B cell (primary cell): ENCODE measurements around the gene LRRTM3. TPM values are rescaled to one million over a fixed set of nuclear protein-coding genes. Genes with fewer than 3 reads are reported as not detected.

Source experiments
- ATAC-seq: fragments of 200-7000 bp; cut with Tn5 transposase; one replicate; pipeline ENCODE4 v1.10.0; 2021; ENCODE audit warnings: low read depth, mild to moderate bottlenecking, moderate number of reproducible peaks, moderate library complexity
- CTCF ChIA-PET: fragments of 350-600 bp; sonication (Branson Sonifier 250); formaldehyde crosslinking; loops from one replicate; lab custom pipeline; 2021; ENCODE audit warnings: antibody characterized with exemption, inconsistent platforms; lab: Charles Lee
- POLR2A ChIA-PET: fragments of 350-600 bp; sonication (Branson Sonifier 250); formaldehyde crosslinking; loops from one replicate; lab custom pipeline; 2021; ENCODE audit warnings: antibody characterized with exemption; lab: Charles Lee
- DNase-seq: peaks from one replicate; pipeline ENCODE4 v3.0.0; 2013
- H2AFZ ChIP-seq: 2 replicates; pipeline ENCODE4 v1.6.1; 2012; ENCODE audit warnings: mild to moderate bottlenecking, low read depth, low read length; ENCODE audit not compliant: insufficient read depth, poor library complexity, severe bottlenecking
- H3K27ac ChIP-seq, 2 donors: 1 replicate in 1 of 2; 2 replicates in 1 of 2; pipeline ENCODE4 v1.5.1; 2012 to 2013; ENCODE audit warnings: low read length in 2 of 2, mild to moderate bottlenecking in 2 of 2, moderate library complexity in 1 of 2
- H3K27me3 ChIP-seq, 4 experiments: fragments of 200-600 bp in 1 of 4; sonication (generic) in 1 of 4; replicated peaks in 1 of 4; 1 replicate in 2 of 4; 2 replicates in 2 of 4; pipeline versions ENCODE4 v1.6.1 to v1.7.0; 2013 to 2016; ENCODE audit warnings: low read length in 3 of 4, mild to moderate bottlenecking in 2 of 4, mixed read lengths in 1 of 4, moderate library complexity in 1 of 4; ENCODE audit not compliant: insufficient read depth in 4 of 4, control insufficient read depth in 3 of 4; ENCODE audit errors: control extremely low read depth in 1 of 4
- H3K36me3 ChIP-seq, 2 experiments: replicated peaks in 1 of 2; 1 replicate in 1 of 2; 2 replicates in 1 of 2; pipeline versions ENCODE4 v1.6.1 to v1.7.1; 2013; ENCODE audit warnings: low read length in 1 of 2; ENCODE audit not compliant: insufficient read depth in 2 of 2, control insufficient read depth in 1 of 2; ENCODE audit errors: control extremely low read depth in 1 of 2, extremely low read depth in 1 of 2
- H3K4me1 ChIP-seq, 2 donors: fragments of 200-600 bp in 1 of 2; sonication (generic) in 1 of 2; 1 replicate in 1 of 2; 2 replicates in 1 of 2; pipeline versions ENCODE4 v1.5.1 to v1.6.1; 2013 to 2017; ENCODE audit warnings: low read length in 2 of 2; ENCODE audit not compliant: control insufficient read depth in 2 of 2, insufficient read depth in 2 of 2
- H3K4me2 ChIP-seq: replicated peaks from 2 replicates; pipeline ENCODE3; 2012; ENCODE audit warnings: mild to moderate bottlenecking, low read depth, low read length; ENCODE audit not compliant: poor library complexity, severe bottlenecking
- H3K4me3 ChIP-seq, 5 experiments: fragments of 200-600 bp in 1 of 5; sonication (generic) in 1 of 5; 1 replicate in 3 of 5; 2 replicates in 2 of 5; pipeline versions ENCODE4 v1.5.1 to v1.7.0; 2011 to 2016; ENCODE audit warnings: low read length in 4 of 5, mild to moderate bottlenecking in 4 of 5, low read depth in 2 of 5, control low read depth in 1 of 5, moderate library complexity in 1 of 5; ENCODE audit not compliant: insufficient read depth in 1 of 5; ENCODE audit errors: control extremely low read depth in 1 of 5, extremely low read depth in 1 of 5
- H3K79me2 ChIP-seq: fragments of 200-600 bp; sonication (generic); one replicate; pipeline ENCODE4 v1.6.0; 2016; ENCODE audit warnings: low read length; ENCODE audit not compliant: control insufficient read depth, insufficient read depth
- H3K9ac ChIP-seq: fragments of 200-600 bp; sonication (generic); 2 replicates; pipeline ENCODE4 v1.6.1; 2017; ENCODE audit warnings: mild to moderate bottlenecking, low read length, moderate library complexity
- H3K9me3 ChIP-seq, 3 donors: one replicate each; pipeline versions ENCODE4 v1.6.1 to v1.7.1; 2013; ENCODE audit warnings: low read length in 2 of 3; ENCODE audit not compliant: control insufficient read depth in 2 of 3, insufficient read depth in 1 of 3; ENCODE audit errors: control extremely low read depth in 1 of 3
- H4K20me1 ChIP-seq: 2 replicates; pipeline ENCODE4 v1.6.0; 2012; ENCODE audit warnings: mild to moderate bottlenecking, low read length; ENCODE audit not compliant: insufficient read depth, control insufficient read depth, poor library complexity, severe bottlenecking
- H3K27ac Mint-ChIP-seq: one replicate; pipeline ENCODE4 v1.8.0; 2021; ENCODE audit warnings: mixed read lengths
- H3K27me3 Mint-ChIP-seq: one replicate; pipeline ENCODE4 v1.8.0; 2021; ENCODE audit warnings: mixed read lengths
- H3K4me1 Mint-ChIP-seq: one replicate; pipeline ENCODE4 v1.8.0; 2021; ENCODE audit warnings: mixed read lengths
- H3K4me3 Mint-ChIP-seq: one replicate; pipeline ENCODE4 v1.8.0; 2021; ENCODE audit warnings: mixed read lengths
- H3K9me3 Mint-ChIP-seq: one replicate; pipeline ENCODE4 v1.8.0; 2022; ENCODE audit warnings: mixed read lengths; ENCODE audit not compliant: insufficient read depth
- CTCF ChIP-seq: fragments of 200-600 bp; IDR thresholded peaks from one replicate; pipeline ENCODE4 v1.8.0; 2022; ENCODE audit warnings: antibody characterized with exemption, mild to moderate bottlenecking
- EZH2 ChIP-seq: IDR thresholded peaks from 2 replicates; pipeline ENCODE4 v1.6.1; 2012; ENCODE audit warnings: borderline replicate concordance, low read depth, mild to moderate bottlenecking, moderate library complexity, low read length; ENCODE audit not compliant: insufficient read depth, poor library complexity, severe bottlenecking
- WGBS: methylation state at CpG from one replicate; pipeline ENCODE4 v1.1.5; 2013; ENCODE audit warnings: missing lambda C conversion rate; ENCODE audit not compliant: insufficient coverage; 5-methylcytosine and 5-hydroxymethylcytosine counted together
- intact Hi-C: fragments of 100-400 bp; cut with micrococcal nuclease; formaldehyde crosslinking; loops from one replicate; pipeline ENCODE4 v1.10.0; 2022
- polyA plus RNA-seq: library from polyadenylated mRNA; depleted of rRNA; stranded (reverse); fragments of >200 nt; gene quantifications from 2 replicates; pipeline ENCODE4 v1.2.3, GENCODE V29; 2012
- total RNA-seq, 2 donors: library from RNA; stranded (reverse); fragments of 120-200 nt in 1 of 2; gene quantifications; 1 replicate in 1 of 2; 2 replicates in 1 of 2; pipeline versions ENCODE4 v1.2.3 to v1.2.4, GENCODE V29; 2013 to 2022

LRRTM3 gene
- total and polyA plus RNA-seq, 2 donors (not counting 1 experiment from before 2014, with no cell fraction given): not detected

- Histone ChIP-seq H3K79me2 (no peaks in the 10 kb centered on the region), H3K36me3 (no peaks in the 10 kb centered on the region), H3K4me1 (no peaks in the 10 kb centered on the region), H3K27me3 (no peaks in the 10 kb centered on the region), H3K27ac (no peak overlapping the region), H4K20me1 (no peaks in the 10 kb centered on the region), H3K9me3 (no peaks in the 10 kb centered on the region), H2AFZ (no peak overlapping the region), H3K4me3 (no peak overlapping the region), H3K4me2 (no peak overlapping the region), H3K9ac (no peak overlapping the region)
- no peaks in the 10 kb centered on the region for H3K27me3 Mint-ChIP-seq
- no peak overlapping the region for H3K27ac Mint-ChIP-seq
- CTCF ChIA-PET: no interaction called here
- H3K9me3 Mint-ChIP-seq: no peaks in the 10 kb centered on the region
- TF ChIP-seq EZH2: no peak
- TF ChIP-seq CTCF: no peak
- no peak for DNase-seq
- 100% methylated on average over 1 of the region's 2 CpGs for WGBS
- no peaks in the 10 kb centered on the region for H3K4me1 Mint-ChIP-seq
- intact Hi-C loops: no loop called here
- POLR2A ChIA-PET: no interaction called here
- no peak overlapping the region for H3K4me3 Mint-ChIP-seq
- no peak for ATAC-seq
Observed at GRCh38 chr10:66919248-66919647, 6.6 kb upstream of the LRRTM3 start.

GRCh38 chr10:66924674-66925345 lies 1.0 kb upstream of the LRRTM3 start:
- peaks cover 0 to 23% (median 12%) of the 10 kb centered on the region in 4 experiments for H3K27me3 ChIP-seq
- peaks cover 0 to 3% (median 0%) of the 10 kb centered on the region in 3 donors for H3K9me3 ChIP-seq
- ChIA-PET CTCF (no interaction called here), POLR2A (no interaction called here)
- H4K20me1 ChIP-seq: no peaks in the 10 kb centered on the region
- H3K4me2 ChIP-seq: no peak overlapping the region
- no peak overlapping the region for H2AFZ ChIP-seq
- no peak overlapping the region for H3K9ac ChIP-seq
- H3K36me3 ChIP-seq: no peaks in the 10 kb centered on the region
- Mint-ChIP-seq H3K4me1 (peaks cover 3% of the 10 kb centered on the region), H3K4me3 (no peak overlapping the region), H3K27me3 (peaks cover 31% of the 10 kb centered on the region), H3K27ac (no peak overlapping the region), H3K9me3 (no peaks in the 10 kb centered on the region)
- ATAC-seq (no peak), DNase-seq (no peak)
- WGBS: 20% methylated on average over 1 of the region's 10 CpGs
- intact Hi-C loops: no loop called here
- no peak overlapping the region for H3K27ac ChIP-seq
- no peak for TF ChIP-seq CTCF
- TF ChIP-seq EZH2: no peak
- no peaks in the 10 kb centered on the region for H3K79me2 ChIP-seq
- H3K4me3 ChIP-seq: no peak overlapping the region
- H3K4me1 ChIP-seq: peaks cover 0 to 5% of the 10 kb centered on the region in 2 donors
